Neural progenitor cell (in vitro differentiated cells): ENCODE measurements around the gene TP73.

Experiments
- EZH2 ChIP-seq: fragments of 200-600 bp; sonication (generic); IDR thresholded peaks from 2 replicates; pipeline ENCODE4 v1.6.1; 2017; ENCODE audit warnings: antibody characterized with exemption, mild to moderate bottlenecking, moderate library complexity
- EZH2phosphoT487 ChIP-seq: fragments of 200-600 bp; sonication (generic); IDR thresholded peaks from 2 replicates; pipeline ENCODE4 v1.6.1; 2017; ENCODE audit warnings: antibody characterized with exemption
- TF ChIP-seq, protein P1 (sequence below): fragments of 200-600 bp; sonication (generic); IDR thresholded peaks from 2 replicates; pipeline ENCODE4 v1.5.1; 2017; ENCODE audit warnings: antibody characterized with exemption, mild to moderate bottlenecking

DNA sequence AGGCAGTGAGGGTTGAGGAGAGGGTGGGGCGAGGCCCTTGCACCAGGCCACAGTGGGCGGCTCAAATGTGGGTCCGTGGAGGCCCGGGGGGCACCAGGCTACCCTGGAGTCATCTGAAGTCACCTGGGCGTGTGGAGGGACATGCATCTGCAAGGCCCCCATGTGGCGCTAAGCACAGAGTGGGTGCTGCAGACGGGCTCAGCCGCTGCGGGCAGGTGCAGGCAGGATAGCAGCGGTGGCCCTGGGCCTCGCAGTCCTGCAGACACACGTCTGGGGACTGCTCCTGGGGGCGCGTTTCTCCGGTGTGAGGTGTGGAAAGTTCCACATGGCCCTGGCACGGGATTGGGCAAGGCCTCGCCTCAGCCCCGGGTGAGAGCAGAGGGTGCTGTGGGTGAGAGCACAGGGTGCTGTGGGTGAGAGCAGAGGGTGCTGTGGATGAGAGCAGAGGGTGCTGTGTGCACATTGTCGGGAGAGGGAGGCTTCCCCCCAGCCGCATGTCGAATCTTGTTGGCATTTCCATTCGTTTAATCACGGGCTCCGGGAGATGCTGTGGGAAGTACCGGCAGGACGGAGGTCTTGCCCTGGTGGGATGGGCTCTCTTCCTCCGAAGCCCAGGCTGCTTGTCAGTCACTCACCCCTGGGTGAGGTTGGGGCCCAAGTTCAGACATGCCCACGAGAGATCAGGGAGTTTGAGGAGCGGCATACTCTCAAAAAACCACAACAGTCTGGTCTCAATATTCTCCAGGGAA is 46.5 kb downstream of the TP73 start:
- TF ChIP-seq, protein P1, sequence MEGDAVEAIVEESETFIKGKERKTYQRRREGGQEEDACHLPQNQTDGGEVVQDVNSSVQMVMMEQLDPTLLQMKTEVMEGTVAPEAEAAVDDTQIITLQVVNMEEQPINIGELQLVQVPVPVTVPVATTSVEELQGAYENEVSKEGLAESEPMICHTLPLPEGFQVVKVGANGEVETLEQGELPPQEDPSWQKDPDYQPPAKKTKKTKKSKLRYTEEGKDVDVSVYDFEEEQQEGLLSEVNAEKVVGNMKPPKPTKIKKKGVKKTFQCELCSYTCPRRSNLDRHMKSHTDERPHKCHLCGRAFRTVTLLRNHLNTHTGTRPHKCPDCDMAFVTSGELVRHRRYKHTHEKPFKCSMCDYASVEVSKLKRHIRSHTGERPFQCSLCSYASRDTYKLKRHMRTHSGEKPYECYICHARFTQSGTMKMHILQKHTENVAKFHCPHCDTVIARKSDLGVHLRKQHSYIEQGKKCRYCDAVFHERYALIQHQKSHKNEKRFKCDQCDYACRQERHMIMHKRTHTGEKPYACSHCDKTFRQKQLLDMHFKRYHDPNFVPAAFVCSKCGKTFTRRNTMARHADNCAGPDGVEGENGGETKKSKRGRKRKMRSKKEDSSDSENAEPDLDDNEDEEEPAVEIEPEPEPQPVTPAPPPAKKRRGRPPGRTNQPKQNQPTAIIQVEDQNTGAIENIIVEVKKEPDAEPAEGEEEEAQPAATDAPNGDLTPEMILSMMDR, result no peak
- TF ChIP-seq EZH2, result no peak
- TF ChIP-seq EZH2phosphoT487, result no peak
